KMS-11 (cell line): ENCODE measurements around the gene PRRT4.

Experiments used
- H2AFZ ChIP-seq: fragments of 200-600 bp; sonication (generic); 2 replicates; pipeline ENCODE4 v1.6.1; 2016; ENCODE audit warnings: antibody characterized with exemption, mixed run types, low read depth
- H3K27ac ChIP-seq: fragments of 200-600 bp; sonication (generic); 2 replicates; pipeline ENCODE4 v1.6.1; 2016; ENCODE audit warnings: mild to moderate bottlenecking, mixed run types
- H3K27me3 ChIP-seq: fragments of 200-600 bp; sonication (generic); 2 replicates; pipeline ENCODE4 v1.6.1; 2017; ENCODE audit warnings: mild to moderate bottlenecking, low read depth, mixed run types, moderate library complexity; ENCODE audit not compliant: insufficient read depth
- H3K36me3 ChIP-seq: fragments of 200-600 bp; sonication (generic); 2 replicates; pipeline ENCODE4 v1.6.1; 2017; ENCODE audit warnings: mild to moderate bottlenecking, mixed run types; ENCODE audit not compliant: insufficient read depth
- H3K4me1 ChIP-seq: fragments of 200-600 bp; sonication (generic); 2 replicates; pipeline ENCODE4 v1.6.1; 2016; ENCODE audit warnings: mild to moderate bottlenecking, low read depth, mixed run types; ENCODE audit not compliant: poor library complexity, severe bottlenecking
- H3K4me2 ChIP-seq: fragments of 200-600 bp; sonication (generic); 2 replicates; pipeline ENCODE4 v1.7.0; 2016; ENCODE audit warnings: mild to moderate bottlenecking, mixed run types
- H3K4me3 ChIP-seq: fragments of 200-600 bp; sonication (generic); IDR thresholded peaks from 2 replicates; pipeline ENCODE4 v1.6.1; 2017; ENCODE audit warnings: low read depth, low read length, mixed read lengths; ENCODE audit not compliant: insufficient read depth
- H3K79me2 ChIP-seq: fragments of 200-600 bp; sonication (generic); 2 replicates; pipeline ENCODE4 v1.6.1; 2016; ENCODE audit warnings: low read depth, mixed run types; ENCODE audit not compliant: insufficient read depth
- H3K9ac ChIP-seq: fragments of 200-600 bp; sonication (generic); 2 replicates; pipeline ENCODE4 v1.6.1; 2016; ENCODE audit warnings: mild to moderate bottlenecking, mixed run types
- H4K20me1 ChIP-seq: fragments of 200-600 bp; sonication (generic); 2 replicates; pipeline ENCODE4 v1.6.1; 2016; ENCODE audit warnings: mild to moderate bottlenecking, mixed run types; ENCODE audit not compliant: insufficient read depth
- TF ChIP-seq, protein P1 (sequence below): fragments of 200-600 bp; sonication (generic); conservative IDR thresholded peaks from 2 replicates; pipeline ENCODE4 v1.6.1; 2017; ENCODE audit warnings: low read depth, mild to moderate bottlenecking, antibody characterized with exemption, low read length, moderate library complexity, mixed read lengths

Gene PRRT4

GRCh38 chr7:128362670-128363069 is 1.2 kb upstream of the PRRT4 start:
- H3K27me3 ChIP-seq = peaks cover 70% of the 10 kb centered on the region
- no peaks in the 10 kb centered on the region for H3K36me3 ChIP-seq
- no peaks in the 10 kb centered on the region for H4K20me1 ChIP-seq
- TF ChIP-seq, protein P1, sequence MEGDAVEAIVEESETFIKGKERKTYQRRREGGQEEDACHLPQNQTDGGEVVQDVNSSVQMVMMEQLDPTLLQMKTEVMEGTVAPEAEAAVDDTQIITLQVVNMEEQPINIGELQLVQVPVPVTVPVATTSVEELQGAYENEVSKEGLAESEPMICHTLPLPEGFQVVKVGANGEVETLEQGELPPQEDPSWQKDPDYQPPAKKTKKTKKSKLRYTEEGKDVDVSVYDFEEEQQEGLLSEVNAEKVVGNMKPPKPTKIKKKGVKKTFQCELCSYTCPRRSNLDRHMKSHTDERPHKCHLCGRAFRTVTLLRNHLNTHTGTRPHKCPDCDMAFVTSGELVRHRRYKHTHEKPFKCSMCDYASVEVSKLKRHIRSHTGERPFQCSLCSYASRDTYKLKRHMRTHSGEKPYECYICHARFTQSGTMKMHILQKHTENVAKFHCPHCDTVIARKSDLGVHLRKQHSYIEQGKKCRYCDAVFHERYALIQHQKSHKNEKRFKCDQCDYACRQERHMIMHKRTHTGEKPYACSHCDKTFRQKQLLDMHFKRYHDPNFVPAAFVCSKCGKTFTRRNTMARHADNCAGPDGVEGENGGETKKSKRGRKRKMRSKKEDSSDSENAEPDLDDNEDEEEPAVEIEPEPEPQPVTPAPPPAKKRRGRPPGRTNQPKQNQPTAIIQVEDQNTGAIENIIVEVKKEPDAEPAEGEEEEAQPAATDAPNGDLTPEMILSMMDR = no peak
- H3K4me1 ChIP-seq = no peaks in the 10 kb centered on the region
- H3K79me2 ChIP-seq = no peaks in the 10 kb centered on the region
- H3K27ac ChIP-seq = no peak overlapping the region
- no peak overlapping the region for H3K9ac ChIP-seq
- no peak overlapping the region for H3K4me3 ChIP-seq
- H3K4me2 ChIP-seq = no peak overlapping the region
- no peak overlapping the region for H2AFZ ChIP-seq

DNA sequence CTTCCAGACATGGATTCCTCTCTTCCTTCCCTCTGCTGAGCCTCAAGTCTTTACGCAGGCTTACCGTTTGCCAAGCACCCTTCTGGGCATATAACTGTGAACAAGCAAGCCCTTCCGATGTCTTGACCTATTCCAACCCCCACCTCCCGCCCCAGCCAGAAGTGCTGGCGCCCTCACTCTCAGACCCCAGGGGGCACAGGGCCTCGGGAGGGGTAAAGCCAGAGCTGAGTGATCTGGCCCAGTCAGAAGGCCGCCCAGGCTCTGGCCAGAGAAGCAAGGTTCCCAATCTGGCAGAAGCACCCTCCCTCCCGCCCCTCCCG is 1.2 kb downstream of the PRRT4 start:
- Histone ChIP-seq H3K4me2 (no peak overlapping the region), H3K4me1 (no peaks in the 10 kb centered on the region), H3K27ac (no peak overlapping the region), H3K36me3 (no peaks in the 10 kb centered on the region), H2AFZ (no peak overlapping the region), H3K79me2 (no peaks in the 10 kb centered on the region), H3K4me3 (no peak overlapping the region), H3K9ac (no peak overlapping the region), H4K20me1 (no peaks in the 10 kb centered on the region), H3K27me3 (peaks cover 66% of the 10 kb centered on the region)
- TF ChIP-seq, protein P1 = no peak

- TF ChIP-seq, protein P1 = no peak
- Histone ChIP-seq H3K4me2 (no peak overlapping the region), H3K79me2 (no peaks in the 10 kb centered on the region), H3K4me3 (no peak overlapping the region), H4K20me1 (no peaks in the 10 kb centered on the region), H2AFZ (no peak overlapping the region), H3K27me3 (peaks cover 66% of the 10 kb centered on the region), H3K4me1 (no peaks in the 10 kb centered on the region), H3K36me3 (no peaks in the 10 kb centered on the region), H3K27ac (no peak overlapping the region), H3K9ac (no peak overlapping the region)
Observed at GRCh38 chr7:128359939-128360338, 1.6 kb downstream of the PRRT4 start.

DNA sequence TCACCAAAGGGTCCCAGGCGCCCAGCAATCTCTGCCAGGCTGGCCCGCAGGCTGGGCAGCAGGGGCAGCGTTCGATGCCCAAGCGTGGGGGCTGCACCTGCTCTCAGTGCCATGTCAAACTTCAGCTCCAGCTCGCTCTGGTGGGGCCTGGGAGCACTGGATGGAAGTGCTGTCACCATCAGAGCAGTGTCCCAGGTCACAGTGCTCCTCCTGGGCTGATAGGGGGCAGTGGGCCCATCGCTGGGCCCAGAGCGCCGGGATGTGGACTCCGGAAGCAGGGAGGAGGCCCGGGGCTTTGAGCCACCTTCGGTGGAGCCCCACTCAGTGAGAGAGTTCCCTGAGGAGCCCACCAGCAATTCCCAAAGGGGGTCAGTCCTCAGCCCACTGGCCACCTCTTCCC is 2.2 kb downstream of the PRRT4 start:
- Histone ChIP-seq H3K4me3 (no peak overlapping the region), H3K79me2 (no peaks in the 10 kb centered on the region), H3K4me2 (no peak overlapping the region), H4K20me1 (no peaks in the 10 kb centered on the region), H3K27ac (no peak overlapping the region), H3K9ac (no peak overlapping the region), H3K4me1 (no peaks in the 10 kb centered on the region), H3K36me3 (no peaks in the 10 kb centered on the region), H3K27me3 (peaks cover 61% of the 10 kb centered on the region), H2AFZ (no peak overlapping the region)
- TF ChIP-seq, protein P1 = no peak

GRCh38 chr7:128358233-128358632 is 3.3 kb downstream of the PRRT4 start:
- Histone ChIP-seq H3K4me3 (no peak overlapping the region), H3K79me2 (no peaks in the 10 kb centered on the region), H3K36me3 (no peaks in the 10 kb centered on the region), H3K27ac (no peak overlapping the region), H3K9ac (no peak overlapping the region), H3K4me1 (no peaks in the 10 kb centered on the region), H3K27me3 (peaks cover 56% of the 10 kb centered on the region), H4K20me1 (no peaks in the 10 kb centered on the region), H2AFZ (no peak overlapping the region), H3K4me2 (no peak overlapping the region)
- TF ChIP-seq, protein P1 = no peak
